Measurements from ENCODE around the gene CCDC183.
"Not testable (repeated sequence)": the region's sequence is repeated elsewhere in the genome, so short reads cannot be mapped to it uniquely, and the experiment has no call there.

The CCDC183 gene
- 0.71 to 2.9 (median 1.6) reads per million in 4 donors for total RNA-seq

GRCh38 chr9:136796238-136796774 is at the start of gene CCDC183:
Gene CCDC183 (plus strand): TSS chr9:136796338. CDS start chr9:136796398, 60 bp downstream.
- no peak for DNase-seq

- DNase-seq = peak in 1 of 5 donors; percentile 9
These were observed 49.5 kb upstream of the CCDC183 start for GRCh38 chr9:136746621-136747020.

- no peak for DNase-seq
These were observed 48.7 kb upstream of the CCDC183 start for GRCh38 chr9:136747161-136748060.

GRCh38 chr9:136748201-136748600 is 47.9 kb upstream of the CCDC183 start, which contains the start of gene LCN6:
Gene LCN6 (minus strand): TSS chr9:136748525. CDS start chr9:136748483, 42 bp downstream.
- no peak for DNase-seq

GRCh38 chr9:136748666-136749611 is 47.2 kb upstream of the CCDC183 start:
- no peak for DNase-seq

- peak in 1 of 5 donors; percentile 57 for DNase-seq
These were observed 45.6 kb upstream of the CCDC183 start for GRCh38 chr9:136750526-136750925.

GRCh38 chr9:136751244-136751643 is 44.9 kb upstream of the CCDC183 start:
- DNase-seq = no peak

GRCh38 chr9:136751814-136752213 is 44.3 kb upstream of the CCDC183 start:
- DNase-seq = no peak

GRCh38 chr9:136753371-136754058 is 42.6 kb upstream of the CCDC183 start:
- DNase-seq = no peak

DNA sequence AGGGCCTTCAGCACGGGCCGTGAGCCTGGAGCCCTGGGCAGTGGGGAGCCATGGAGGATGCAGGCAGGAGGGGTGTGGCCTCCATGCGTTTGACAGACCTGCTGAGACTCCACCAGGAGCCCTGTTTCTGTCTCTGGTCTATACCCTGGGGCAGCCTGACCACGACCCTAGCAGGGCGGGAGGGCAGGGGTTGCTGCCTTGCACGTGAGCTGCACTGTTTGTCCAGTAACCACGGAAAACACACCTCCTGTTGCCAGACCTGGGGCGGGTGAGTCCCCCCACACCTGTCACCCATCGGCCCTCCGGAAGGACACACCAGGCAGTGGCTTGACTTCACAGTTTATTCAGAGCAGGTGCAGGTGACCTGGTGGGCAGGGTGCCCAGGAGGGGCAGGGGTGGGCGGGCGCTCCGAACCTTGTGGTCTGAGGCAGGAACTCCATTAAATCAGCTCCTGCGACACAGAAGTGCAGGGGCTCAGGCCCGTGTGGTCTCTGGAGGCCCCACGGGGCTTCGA is 42.0 kb upstream of the CCDC183 start:
- DNase-seq = no peak

- DNase-seq = no peak
These were observed 41.4 kb upstream of the CCDC183 start for GRCh38 chr9:136754626-136755301.

GRCh38 chr9:136755302-136756133 is 40.6 kb upstream of the CCDC183 start:
- DNase-seq = not testable (repeated sequence)

- DNase-seq = no peak
These were observed 40.1 kb upstream of the CCDC183 start for GRCh38 chr9:136756134-136756438.

GRCh38 chr9:136756836-136757235 is 39.3 kb upstream of the CCDC183 start:
- no peak for DNase-seq

DNA sequence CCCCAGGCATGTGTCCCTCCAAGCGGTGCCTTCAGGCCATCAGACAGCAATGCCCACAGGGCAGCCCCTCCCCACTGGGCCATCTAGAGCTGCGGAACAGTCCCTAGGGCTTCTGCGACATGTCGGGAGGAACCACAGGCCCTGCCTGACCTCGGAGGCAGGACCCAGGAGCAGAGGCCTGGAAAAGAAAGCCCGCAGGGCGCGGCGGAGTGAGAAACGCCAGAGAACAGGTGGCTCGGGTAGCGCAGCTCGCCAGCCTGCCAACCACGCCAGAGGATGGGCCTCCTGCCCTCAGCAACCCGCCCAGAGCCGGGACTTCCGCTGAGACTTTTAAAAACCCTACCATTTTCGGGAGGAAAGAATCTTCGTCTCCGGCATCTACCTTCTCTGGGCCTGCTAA is 38.8 kb upstream of the CCDC183 start:
- DNase-seq = no peak

DNA sequence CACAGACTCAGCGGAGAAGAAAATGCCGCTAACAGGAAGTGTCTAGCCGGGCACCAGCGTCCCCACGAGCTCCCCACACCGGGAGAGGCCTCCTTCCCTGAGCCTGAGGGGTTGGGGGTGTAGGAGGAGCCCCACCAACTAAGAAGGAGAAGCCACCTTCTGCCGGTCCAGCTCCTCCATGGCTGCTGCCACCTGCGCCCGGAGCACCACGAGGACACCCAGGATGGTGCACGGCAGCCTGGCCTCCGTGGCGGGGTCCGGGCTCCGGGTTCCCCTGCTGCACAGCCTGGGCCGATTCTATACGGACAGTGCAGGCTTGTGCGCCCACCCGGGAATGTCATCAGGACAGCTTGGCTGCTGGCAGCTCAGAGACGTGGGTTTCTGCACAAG is 38.4 kb upstream of the CCDC183 start:
- no peak for DNase-seq

DNA sequence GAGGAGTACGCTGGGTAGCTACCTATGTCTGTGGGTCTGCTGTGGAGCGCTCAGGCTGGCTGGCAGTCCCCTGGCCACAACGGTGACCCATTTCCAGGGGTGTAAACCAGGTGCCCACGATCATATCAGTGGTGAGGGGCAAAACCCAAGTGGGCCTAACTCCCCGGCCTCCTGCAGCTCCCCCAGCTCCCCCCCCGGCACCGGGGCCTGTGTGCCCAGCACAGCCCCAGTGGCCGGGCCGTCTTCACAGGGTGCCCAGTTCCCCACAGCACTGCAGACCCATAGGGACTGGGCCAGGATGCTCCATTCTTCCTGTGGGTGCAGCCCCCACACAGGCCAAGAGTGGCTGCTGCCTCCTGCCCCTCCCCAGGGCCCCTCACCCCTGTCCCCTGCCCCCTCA is 37.1 kb upstream of the CCDC183 start:
- DNase-seq = no peak

DNA sequence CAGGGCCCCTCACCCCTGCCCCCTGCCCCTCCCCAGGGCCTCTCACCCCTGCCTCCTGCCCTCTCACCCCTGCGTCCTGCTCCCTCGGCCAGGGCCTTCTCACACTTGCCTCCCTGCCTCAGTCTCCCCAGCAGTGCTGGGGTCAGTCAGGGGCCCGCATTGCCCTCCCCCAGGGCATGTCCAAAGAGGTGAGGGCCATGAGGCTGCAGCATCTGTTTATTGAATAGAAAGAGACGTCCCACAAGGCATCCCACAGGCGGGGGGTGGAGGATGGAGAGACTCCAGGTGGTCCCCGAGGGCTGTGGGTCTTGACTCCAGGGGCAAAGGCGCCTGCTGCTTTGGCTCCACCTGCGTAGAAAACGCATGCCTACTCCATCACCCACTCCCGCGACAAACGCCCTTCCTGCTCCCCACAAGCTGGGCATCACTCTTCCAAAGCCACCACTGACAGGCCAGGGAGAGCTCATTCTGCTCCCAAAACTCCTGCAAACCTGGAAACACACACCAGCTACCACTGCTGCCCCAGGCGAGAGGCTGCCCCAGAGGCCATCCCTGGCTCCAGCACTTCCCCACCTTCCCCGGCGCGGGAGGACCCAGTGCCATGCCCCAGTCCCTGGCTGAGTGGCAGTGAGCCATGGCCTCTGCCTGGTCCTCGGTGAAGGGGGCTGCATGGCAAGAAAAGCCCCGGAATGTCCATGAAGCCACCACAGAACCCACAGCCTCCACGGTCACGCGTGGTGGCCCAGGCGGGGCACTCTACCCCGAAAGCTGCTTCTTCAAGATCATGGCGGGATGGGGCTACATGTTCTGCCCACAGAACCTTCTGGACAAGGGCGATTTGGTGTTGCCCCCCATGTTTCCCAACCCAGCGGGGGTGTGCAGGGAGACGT is 36.5 kb upstream of the CCDC183 start:
- no peak for DNase-seq

GRCh38 chr9:136760424-136760823 is 35.7 kb upstream of the CCDC183 start:
- no peak for DNase-seq

Measured in T-helper 1 cell (primary cell).